ENCODE measurements around the gene ERCC3. TPM values are rescaled to one million over a fixed set of nuclear protein-coding genes. Genes with fewer than 3 reads are reported as not detected.

Gene ERCC3
- total RNA-seq, 1 donor from 2014 or later = 22.4 TPM

DNA sequence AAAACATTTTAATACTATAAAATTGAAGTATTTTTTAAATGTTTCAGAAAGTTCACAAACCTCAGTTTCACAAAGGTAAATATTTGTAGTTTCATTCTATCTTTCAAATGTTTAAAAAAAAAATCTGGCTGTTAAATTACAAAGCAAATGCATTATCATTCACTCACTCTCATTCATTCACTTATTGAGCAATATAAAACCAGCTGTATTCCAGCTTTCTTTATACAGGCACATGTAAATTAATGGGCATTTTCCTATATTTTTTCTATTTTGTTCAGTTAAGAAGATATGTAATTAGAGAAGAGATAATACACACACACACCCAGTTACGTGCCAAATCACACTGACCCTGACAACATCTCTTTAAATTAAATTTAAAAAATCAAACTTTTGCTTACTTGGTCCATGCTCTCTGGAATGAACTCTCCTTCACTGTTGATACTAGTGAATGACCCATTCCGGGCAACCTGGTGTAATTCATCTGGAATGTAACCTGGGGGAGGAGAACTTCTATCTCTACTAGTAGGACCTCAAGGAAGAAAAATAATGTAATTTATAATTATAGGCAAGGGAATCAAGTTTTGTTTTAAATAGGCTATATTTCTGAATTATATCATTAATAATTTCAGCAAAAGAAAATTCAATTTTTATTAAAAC, 32.5 kb upstream of the ERCC3 start:
- H3K36me3 ChIP-seq = peaks cover 92% of the 10 kb centered on the region
- intact Hi-C loops (cut with micrococcal nuclease) = loop anchor here (5.0 kb wide), 1 partner anchor 151 kb away; no protein-coding TSS in a partner anchor

DNA sequence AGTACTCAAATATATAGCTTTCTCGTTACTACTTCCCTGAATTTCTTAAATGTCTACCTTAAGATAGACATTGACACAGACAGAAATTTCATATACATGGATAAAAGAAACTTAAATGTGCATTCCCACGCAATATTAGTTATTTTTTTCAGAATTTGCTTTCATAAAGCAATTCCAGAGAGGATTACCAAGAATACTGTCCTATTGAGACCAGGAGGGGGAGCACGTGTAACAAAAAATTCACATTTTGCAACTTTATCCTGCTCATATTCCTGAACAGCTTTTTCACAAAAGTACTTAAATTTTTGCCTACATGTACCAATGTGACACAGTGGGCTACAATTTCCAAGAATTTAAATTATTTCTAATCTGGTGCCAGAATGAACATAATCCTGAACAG, 30.7 kb upstream of the ERCC3 start:
- peaks cover 13% of the 10 kb centered on the region for H3K9me3 ChIP-seq (replicated peaks)

More for the DNA sequence above, 32.5 kb upstream of the ERCC3 start:
- Histone ChIP-seq H3K4me3 (no peak overlapping the region), H3K27me3 (ENCODE audit: low read depth) (no peaks in the 10 kb centered on the region), H3K9me3 (replicated peaks) (no peaks in the 10 kb centered on the region), H3K27ac (replicated peaks) (no peak overlapping the region), H3K4me1 (no peaks in the 10 kb centered on the region)
- no peak for DNase-seq
- TF ChIP-seq, protein P1, sequence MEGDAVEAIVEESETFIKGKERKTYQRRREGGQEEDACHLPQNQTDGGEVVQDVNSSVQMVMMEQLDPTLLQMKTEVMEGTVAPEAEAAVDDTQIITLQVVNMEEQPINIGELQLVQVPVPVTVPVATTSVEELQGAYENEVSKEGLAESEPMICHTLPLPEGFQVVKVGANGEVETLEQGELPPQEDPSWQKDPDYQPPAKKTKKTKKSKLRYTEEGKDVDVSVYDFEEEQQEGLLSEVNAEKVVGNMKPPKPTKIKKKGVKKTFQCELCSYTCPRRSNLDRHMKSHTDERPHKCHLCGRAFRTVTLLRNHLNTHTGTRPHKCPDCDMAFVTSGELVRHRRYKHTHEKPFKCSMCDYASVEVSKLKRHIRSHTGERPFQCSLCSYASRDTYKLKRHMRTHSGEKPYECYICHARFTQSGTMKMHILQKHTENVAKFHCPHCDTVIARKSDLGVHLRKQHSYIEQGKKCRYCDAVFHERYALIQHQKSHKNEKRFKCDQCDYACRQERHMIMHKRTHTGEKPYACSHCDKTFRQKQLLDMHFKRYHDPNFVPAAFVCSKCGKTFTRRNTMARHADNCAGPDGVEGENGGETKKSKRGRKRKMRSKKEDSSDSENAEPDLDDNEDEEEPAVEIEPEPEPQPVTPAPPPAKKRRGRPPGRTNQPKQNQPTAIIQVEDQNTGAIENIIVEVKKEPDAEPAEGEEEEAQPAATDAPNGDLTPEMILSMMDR (IDR thresholded peaks at IDR 0.05; ENCODE audit: borderline replicate concordance) = no peak

DNA sequence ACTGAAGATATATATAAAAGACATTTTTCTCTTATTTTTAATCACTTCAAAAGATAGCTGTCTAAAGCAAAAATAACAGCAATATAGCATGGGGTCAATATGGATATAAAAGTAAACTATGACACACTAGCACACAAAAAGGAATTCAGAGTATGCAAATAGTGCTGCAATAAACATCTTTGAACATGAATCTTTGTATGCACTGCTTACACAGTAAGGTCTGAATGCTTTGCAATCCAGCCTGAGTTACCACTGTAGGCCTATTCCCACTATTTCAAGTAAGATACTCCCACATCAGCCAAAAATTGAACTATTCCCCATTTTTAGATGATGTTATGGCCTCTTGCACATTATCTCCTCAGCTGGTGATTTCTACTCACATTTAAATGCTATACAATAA, 27.4 kb upstream of the ERCC3 start:
- intact Hi-C loops (cut with micrococcal nuclease) = no loop called here
- TF ChIP-seq, protein P1 (IDR thresholded peaks at IDR 0.05; ENCODE audit: borderline replicate concordance) = no peak
- Histone ChIP-seq H3K27ac (replicated peaks) (no peak overlapping the region), H3K27me3 (ENCODE audit: low read depth) (no peaks in the 10 kb centered on the region), H3K4me3 (no peak overlapping the region), H3K4me1 (no peaks in the 10 kb centered on the region), H3K36me3 (peaks cover 94% of the 10 kb centered on the region), H3K9me3 (replicated peaks) (peaks cover 13% of the 10 kb centered on the region)
- no peak for DNase-seq

More for the DNA sequence above, 30.7 kb upstream of the ERCC3 start:
- Histone ChIP-seq H3K4me1 (no peaks in the 10 kb centered on the region), H3K27me3 (ENCODE audit: low read depth) (no peaks in the 10 kb centered on the region), H3K4me3 (no peak overlapping the region), H3K36me3 (peaks cover 94% of the 10 kb centered on the region), H3K27ac (replicated peaks) (no peak overlapping the region)
- no peak for DNase-seq
- intact Hi-C loops (cut with micrococcal nuclease) = loop anchor here (5.0 kb wide), 1 partner anchor 153 kb away; no protein-coding TSS in a partner anchor
- TF ChIP-seq, protein P1 (IDR thresholded peaks at IDR 0.05; ENCODE audit: borderline replicate concordance) = peak; percentile 63

DNA sequence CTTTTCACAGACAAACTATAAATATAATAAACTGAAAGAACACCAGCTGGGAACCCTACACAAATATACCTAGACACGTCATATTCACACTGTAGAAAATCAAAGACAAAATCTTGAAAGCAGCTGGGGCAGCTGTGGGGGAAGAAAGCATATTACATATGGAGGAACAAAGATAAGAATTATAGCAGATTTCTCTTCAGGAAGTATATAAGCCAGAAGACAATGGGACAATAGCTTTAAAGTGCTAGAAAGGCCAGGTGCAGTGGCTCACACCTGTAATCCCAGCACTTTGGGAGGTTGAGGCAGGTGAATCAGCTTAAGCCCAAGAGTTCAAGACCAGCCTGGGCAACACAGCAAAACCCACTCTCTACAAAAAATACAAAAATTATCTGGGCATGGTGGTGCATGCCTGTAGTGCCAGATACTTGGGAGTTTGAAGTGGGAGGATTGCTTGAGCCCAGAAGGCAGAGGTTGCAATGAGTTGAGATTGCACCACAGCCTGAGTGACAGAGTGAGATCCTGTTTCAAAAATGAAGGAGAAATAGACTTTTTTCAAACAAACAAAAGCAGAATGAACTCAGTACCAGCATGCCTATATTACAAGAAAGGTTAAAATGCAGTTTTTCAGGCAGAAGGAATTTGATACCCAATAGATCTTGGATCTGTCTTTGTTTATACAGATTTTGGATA, 26.8 kb upstream of the ERCC3 start:
- Histone ChIP-seq H3K27me3 (ENCODE audit: low read depth) (no peaks in the 10 kb centered on the region), H3K9me3 (replicated peaks) (peaks cover 13% of the 10 kb centered on the region), H3K36me3 (peaks cover 95% of the 10 kb centered on the region), H3K27ac (replicated peaks) (no peak overlapping the region), H3K4me3 (no peak overlapping the region), H3K4me1 (no peaks in the 10 kb centered on the region)
- DNase-seq = no peak
- intact Hi-C loops (cut with micrococcal nuclease) = no loop called here
- TF ChIP-seq, protein P1 (IDR thresholded peaks at IDR 0.05; ENCODE audit: borderline replicate concordance) = no peak

DNA sequence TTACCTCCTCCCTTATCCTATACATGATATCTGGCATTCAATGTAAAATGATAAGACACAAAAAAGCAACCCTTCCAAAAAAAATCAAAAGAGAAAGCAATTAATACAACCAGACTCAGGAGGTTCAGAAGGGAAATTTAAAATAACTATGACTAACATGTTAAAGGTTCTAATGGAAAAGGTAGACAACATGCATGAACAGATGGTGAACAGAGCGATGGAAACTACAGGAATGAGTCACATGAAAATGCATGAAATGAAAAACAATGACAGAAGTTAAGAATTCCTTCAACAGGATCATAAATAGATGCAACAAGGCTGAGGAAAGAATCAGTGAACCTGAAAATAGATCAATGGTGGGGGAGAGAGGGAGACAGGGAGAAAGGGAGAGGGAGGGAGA, 26.1 kb upstream of the ERCC3 start:
- H3K36me3 ChIP-seq = peaks cover 95% of the 10 kb centered on the region
- intact Hi-C loops (cut with micrococcal nuclease) = no loop called here
- H3K27ac ChIP-seq (replicated peaks) = no peak overlapping the region
- H3K4me1 ChIP-seq = no peaks in the 10 kb centered on the region
- H3K27me3 ChIP-seq (ENCODE audit: low read depth) = no peaks in the 10 kb centered on the region
- DNase-seq = no peak
- H3K4me3 ChIP-seq = no peak overlapping the region
- peaks cover 13% of the 10 kb centered on the region for H3K9me3 ChIP-seq (replicated peaks)
- TF ChIP-seq, protein P1 (IDR thresholded peaks at IDR 0.05; ENCODE audit: borderline replicate concordance) = no peak

All from left ventricle myocardium inferior (tissue), 1 donor.